HepG2 (cell line): Measurements from ENCODE around the gene COPS6. TPM values are rescaled to one million over a fixed set of nuclear protein-coding genes. Genes with fewer than 3 reads are reported as not detected.

Experiments used
- CBX2 ChIP-seq, 2 experiments: fragments of 200-600 bp in 1 of 2; sonication (generic); formaldehyde crosslinking in 1 of 2; IDR thresholded peaks; 2 replicates each; pipeline versions ENCODE4 v1.7.0 to v1.8.1; 2018 to 2022; ENCODE audit warnings: low read depth in 2 of 2, low read length in 1 of 2, mild to moderate bottlenecking in 1 of 2, missing genetic modification reagents in 1 of 2
- CENPX ChIP-seq: sonication (generic); formaldehyde crosslinking; IDR thresholded peaks from 2 replicates; pipeline ENCODE4 v1.9.0; 2021; ENCODE audit warnings: mild to moderate bottlenecking, missing genetic modification reagents, moderate library complexity
- DNMT3B ChIP-seq: conservative IDR thresholded peaks from 2 replicates; pipeline ENCODE4 v1.6.1; 2016; ENCODE audit warnings: missing biosample characterization, control low read depth
- HNRNPK ChIP-seq: fragments of 200-400 bp; formaldehyde crosslinking; IDR thresholded peaks from 2 replicates; pipeline ENCODE4 v1.6.1; 2018; ENCODE audit warnings: low read length, low read depth, moderate library complexity, mild to moderate bottlenecking; ENCODE audit not compliant: poor library complexity, severe bottlenecking
- MZF1 ChIP-seq: sonication (generic); formaldehyde crosslinking; IDR thresholded peaks from 2 replicates; pipeline ENCODE4 v1.8.1; 2023; ENCODE audit warnings: mild to moderate bottlenecking, missing genetic modification reagents, borderline replicate concordance
- NCOA1 ChIP-seq: sonication (generic); formaldehyde crosslinking; IDR thresholded peaks from 2 replicates; pipeline ENCODE4 v1.9.0; 2021; ENCODE audit warnings: missing genetic modification reagents
- NONO ChIP-seq, 2 experiments: fragments of 450-650 bp in 1 of 2; sonication (generic) in 1 of 2; formaldehyde crosslinking in 1 of 2; IDR thresholded peaks in 1 of 2; conservative IDR thresholded peaks in 1 of 2; 2 replicates each; pipeline versions ENCODE4 v1.6.1 to v1.8.0; 2017 to 2022; ENCODE audit warnings: mild to moderate bottlenecking in 1 of 2, missing genetic modification reagents in 1 of 2, moderate library complexity in 1 of 2
- PRMT3 ChIP-seq: sonication (generic); formaldehyde crosslinking; IDR thresholded peaks from 2 replicates; pipeline ENCODE4 v1.8.1; 2022; ENCODE audit warnings: low read depth, mild to moderate bottlenecking, moderate library complexity, missing genetic modification reagents, borderline replicate concordance
- REL ChIP-seq: sonication (generic); formaldehyde crosslinking; conservative IDR thresholded peaks from 2 replicates; pipeline ENCODE4 v1.8.0; 2022; ENCODE audit warnings: mild to moderate bottlenecking, missing genetic modification reagents, moderate library complexity
- WIZ ChIP-seq: sonication (generic); formaldehyde crosslinking; IDR thresholded peaks from 2 replicates; pipeline ENCODE4 v1.5.1; 2020; ENCODE audit warnings: mild to moderate bottlenecking, missing genetic modification reagents
- ZNF234 ChIP-seq: sonication (generic); formaldehyde crosslinking; conservative IDR thresholded peaks from 2 replicates; pipeline ENCODE4 v1.5.1; 2020; ENCODE audit warnings: mild to moderate bottlenecking, missing genetic modification reagents
- ZNF570 ChIP-seq: sonication (generic); formaldehyde crosslinking; IDR thresholded peaks from 2 replicates; pipeline ENCODE4 v1.4.0; 2020; ENCODE audit warnings: mild to moderate bottlenecking, missing genetic modification reagents, borderline replicate concordance
- polyA plus RNA-seq, 8 experiments: library from polyadenylated mRNA; depleted of rRNA in 3 of 8; stranded (reverse) in 7 of 8; unstranded in 1 of 8; fragments of >200 nt; fragmentation: Illumina TruSeq in 4 of 8; extraction: Trizol in 4 of 8; gene quantifications; 2 replicates each; pipeline versions ENCODE4 v1.2.1 to v1.2.3, GENCODE V29; 2011 to 2016; ENCODE audit warnings: low read depth in 4 of 8, missing spikeins in 1 of 8, mixed read lengths in 1 of 8; ENCODE audit not compliant: insufficient read depth in 1 of 8
- total RNA-seq, 5 experiments: library from RNA; depleted of rRNA; stranded (reverse); fragments of >200 nt; fragmentation: Illumina TruSeq; extraction: Trizol; gene quantifications; 2 replicates each; pipeline ENCODE4 v1.2.3, GENCODE V29; 2016; ENCODE audit warnings: low read depth in 1 of 5
- TF ChIP-seq, protein P1 (sequence below): sonication (generic); formaldehyde crosslinking; IDR thresholded peaks from 2 replicates; pipeline ENCODE4 v1.5.1; 2020; ENCODE audit warnings: missing genetic modification reagents, mild to moderate bottlenecking, borderline replicate concordance
- TF ChIP-seq, protein P2 (sequence below): sonication (generic); formaldehyde crosslinking; IDR thresholded peaks from 2 replicates; pipeline ENCODE4 v1.4.0; 2020; ENCODE audit warnings: mild to moderate bottlenecking, missing genetic modification reagents
- TF ChIP-seq, protein P3 (sequence below), 2 experiments: fragments of 450-650 bp in 1 of 2; sonication (generic) in 1 of 2; formaldehyde crosslinking in 1 of 2; IDR thresholded peaks; 2 replicates each; pipeline versions ENCODE4 v1.6.1 to v1.8.0; 2016 to 2022; ENCODE audit warnings: antibody characterized with exemption in 1 of 2, mild to moderate bottlenecking in 1 of 2, missing genetic modification reagents in 1 of 2

The COPS6 gene
- total and polyA plus RNA-seq, 2 of the 13 experiments (the other 11 are each of a cell fraction or from before 2014, with no cell fraction given): 33.4 to 117 TPM

DNA sequence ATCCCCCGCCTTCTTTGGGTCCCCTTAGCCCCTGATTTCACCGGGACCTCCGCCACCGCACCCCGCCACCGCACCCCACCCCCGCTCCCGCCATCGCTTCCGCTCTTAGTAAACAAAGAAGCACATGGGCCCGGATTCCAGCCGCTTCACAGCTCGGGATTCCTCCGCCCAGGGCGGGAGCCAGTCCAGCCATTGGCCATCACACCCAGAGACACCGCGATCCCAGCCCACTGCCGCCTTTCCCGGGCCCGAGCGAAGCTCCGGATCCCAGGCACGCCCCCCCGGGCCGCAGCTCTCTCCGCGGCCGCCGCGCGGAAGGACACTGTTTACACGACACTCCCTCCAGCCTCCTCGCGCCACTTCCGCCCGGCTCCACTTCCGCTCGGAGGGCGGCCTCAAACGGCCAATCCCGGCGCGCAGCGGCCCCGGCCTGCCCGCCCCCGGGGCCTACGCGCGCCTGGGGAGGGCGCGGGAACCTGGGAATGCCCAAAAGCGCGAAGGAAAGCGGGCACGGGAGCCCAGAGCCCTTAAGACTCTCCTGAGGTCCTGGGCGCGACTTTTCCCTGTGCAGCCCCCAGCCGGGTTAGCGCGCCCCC, 11.7 kb downstream of the COPS6 start (continued):
- TF ChIP-seq, protein P1, sequence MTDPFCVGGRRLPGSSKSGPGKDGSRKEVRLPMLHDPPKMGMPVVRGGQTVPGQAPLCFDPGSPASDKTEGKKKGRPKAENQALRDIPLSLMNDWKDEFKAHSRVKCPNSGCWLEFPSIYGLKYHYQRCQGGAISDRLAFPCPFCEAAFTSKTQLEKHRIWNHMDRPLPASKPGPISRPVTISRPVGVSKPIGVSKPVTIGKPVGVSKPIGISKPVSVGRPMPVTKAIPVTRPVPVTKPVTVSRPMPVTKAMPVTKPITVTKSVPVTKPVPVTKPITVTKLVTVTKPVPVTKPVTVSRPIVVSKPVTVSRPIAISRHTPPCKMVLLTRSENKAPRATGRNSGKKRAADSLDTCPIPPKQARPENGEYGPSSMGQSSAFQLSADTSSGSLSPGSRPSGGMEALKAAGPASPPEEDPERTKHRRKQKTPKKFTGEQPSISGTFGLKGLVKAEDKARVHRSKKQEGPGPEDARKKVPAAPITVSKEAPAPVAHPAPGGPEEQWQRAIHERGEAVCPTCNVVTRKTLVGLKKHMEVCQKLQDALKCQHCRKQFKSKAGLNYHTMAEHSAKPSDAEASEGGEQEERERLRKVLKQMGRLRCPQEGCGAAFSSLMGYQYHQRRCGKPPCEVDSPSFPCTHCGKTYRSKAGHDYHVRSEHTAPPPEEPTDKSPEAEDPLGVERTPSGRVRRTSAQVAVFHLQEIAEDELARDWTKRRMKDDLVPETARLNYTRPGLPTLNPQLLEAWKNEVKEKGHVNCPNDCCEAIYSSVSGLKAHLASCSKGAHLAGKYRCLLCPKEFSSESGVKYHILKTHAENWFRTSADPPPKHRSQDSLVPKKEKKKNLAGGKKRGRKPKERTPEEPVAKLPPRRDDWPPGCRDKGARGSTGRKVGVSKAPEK (CRISPR knock-in tag): no peak
- 0 out of 2 replicates have a peak, but pooled peaks have one; percentile 60 for TF ChIP-seq WIZ (CRISPR knock-in tag)
- no peak for TF ChIP-seq NONO (IDR thresholded peaks at IDR 0.05)
- peak; percentile 16; the same call in 1 of the 2 replicates for TF ChIP-seq NONO (CRISPR knock-in tag; conservative IDR thresholded peaks at IDR 0.05)
- peak; percentile 56 for TF ChIP-seq HNRNPK
- 0 out of 2 replicates have a peak, but pooled peaks have one; percentile 42 for TF ChIP-seq DNMT3B
- TF ChIP-seq CENPX (CRISPR knock-in tag): no peak
- TF ChIP-seq ZNF570 (CRISPR knock-in tag): no peak
- no peak for TF ChIP-seq PRMT3 (CRISPR knock-in tag)
- no peak for TF ChIP-seq MZF1 (CRISPR knock-in tag)
- no peak for TF ChIP-seq NCOA1
- TF ChIP-seq, protein P2, sequence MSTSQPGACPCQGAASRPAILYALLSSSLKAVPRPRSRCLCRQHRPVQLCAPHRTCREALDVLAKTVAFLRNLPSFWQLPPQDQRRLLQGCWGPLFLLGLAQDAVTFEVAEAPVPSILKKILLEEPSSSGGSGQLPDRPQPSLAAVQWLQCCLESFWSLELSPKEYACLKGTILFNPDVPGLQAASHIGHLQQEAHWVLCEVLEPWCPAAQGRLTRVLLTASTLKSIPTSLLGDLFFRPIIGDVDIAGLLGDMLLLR: peak; percentile 80; the same call in 1 of the 2 replicates
- TF ChIP-seq CBX2 (IDR thresholded peaks at IDR 0.05; ENCODE audit: low read depth, low read length): no peak
- no peak for TF ChIP-seq CBX2 (CRISPR knock-in tag; IDR thresholded peaks at IDR 0.05; ENCODE audit: low read depth)
- TF ChIP-seq, protein P3, sequence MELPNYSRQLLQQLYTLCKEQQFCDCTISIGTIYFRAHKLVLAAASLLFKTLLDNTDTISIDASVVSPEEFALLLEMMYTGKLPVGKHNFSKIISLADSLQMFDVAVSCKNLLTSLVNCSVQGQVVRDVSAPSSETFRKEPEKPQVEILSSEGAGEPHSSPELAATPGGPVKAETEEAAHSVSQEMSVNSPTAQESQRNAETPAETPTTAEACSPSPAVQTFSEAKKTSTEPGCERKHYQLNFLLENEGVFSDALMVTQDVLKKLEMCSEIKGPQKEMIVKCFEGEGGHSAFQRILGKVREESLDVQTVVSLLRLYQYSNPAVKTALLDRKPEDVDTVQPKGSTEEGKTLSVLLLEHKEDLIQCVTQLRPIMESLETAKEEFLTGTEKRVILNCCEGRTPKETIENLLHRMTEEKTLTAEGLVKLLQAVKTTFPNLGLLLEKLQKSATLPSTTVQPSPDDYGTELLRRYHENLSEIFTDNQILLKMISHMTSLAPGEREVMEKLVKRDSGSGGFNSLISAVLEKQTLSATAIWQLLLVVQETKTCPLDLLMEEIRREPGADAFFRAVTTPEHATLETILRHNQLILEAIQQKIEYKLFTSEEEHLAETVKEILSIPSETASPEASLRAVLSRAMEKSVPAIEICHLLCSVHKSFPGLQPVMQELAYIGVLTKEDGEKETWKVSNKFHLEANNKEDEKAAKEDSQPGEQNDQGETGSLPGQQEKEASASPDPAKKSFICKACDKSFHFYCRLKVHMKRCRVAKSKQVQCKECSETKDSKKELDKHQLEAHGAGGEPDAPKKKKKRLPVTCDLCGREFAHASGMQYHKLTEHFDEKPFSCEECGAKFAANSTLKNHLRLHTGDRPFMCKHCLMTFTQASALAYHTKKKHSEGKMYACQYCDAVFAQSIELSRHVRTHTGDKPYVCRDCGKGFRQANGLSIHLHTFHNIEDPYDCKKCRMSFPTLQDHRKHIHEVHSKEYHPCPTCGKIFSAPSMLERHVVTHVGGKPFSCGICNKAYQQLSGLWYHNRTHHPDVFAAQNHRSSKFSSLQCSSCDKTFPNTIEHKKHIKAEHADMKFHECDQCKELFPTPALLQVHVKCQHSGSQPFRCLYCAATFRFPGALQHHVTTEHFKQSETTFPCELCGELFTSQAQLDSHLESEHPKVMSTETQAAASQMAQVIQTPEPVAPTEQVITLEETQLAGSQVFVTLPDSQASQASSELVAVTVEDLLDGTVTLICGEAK (IDR thresholded peaks at IDR 0.05): peak; percentile 62
- TF ChIP-seq, protein P3 (CRISPR knock-in tag; IDR thresholded peaks at IDR 0.05): peak; percentile 84
- no peak for TF ChIP-seq REL (CRISPR knock-in tag)
- no peak for TF ChIP-seq ZNF234 (CRISPR knock-in tag)
